B cell (primary cell): ENCODE data around the gene RCAN1. TPM values are rescaled to one million over a fixed set of nuclear protein-coding genes. Genes with fewer than 3 reads are reported as not detected.

Experiments
- ATAC-seq: fragments of 200-7000 bp; cut with Tn5 transposase; one replicate; pipeline ENCODE4 v1.10.0; 2021; ENCODE audit warnings: low read depth, mild to moderate bottlenecking, moderate number of reproducible peaks, moderate library complexity
- CTCF ChIA-PET: fragments of 350-600 bp; sonication (Branson Sonifier 250); formaldehyde crosslinking; loops from one replicate; lab custom pipeline; 2021; ENCODE audit warnings: antibody characterized with exemption, inconsistent platforms; lab: Charles Lee
- POLR2A ChIA-PET: fragments of 350-600 bp; sonication (Branson Sonifier 250); formaldehyde crosslinking; loops from one replicate; lab custom pipeline; 2021; ENCODE audit warnings: antibody characterized with exemption; lab: Charles Lee
- DNase-seq: peaks from one replicate; pipeline ENCODE4 v3.0.0; 2013
- H2AFZ ChIP-seq: 2 replicates; pipeline ENCODE4 v1.6.1; 2012; ENCODE audit warnings: mild to moderate bottlenecking, low read depth, low read length; ENCODE audit not compliant: insufficient read depth, poor library complexity, severe bottlenecking
- H3K27ac ChIP-seq, 2 donors: 1 replicate in 1 of 2; 2 replicates in 1 of 2; pipeline ENCODE4 v1.5.1; 2012 to 2013; ENCODE audit warnings: low read length in 2 of 2, mild to moderate bottlenecking in 2 of 2, moderate library complexity in 1 of 2
- H3K27me3 ChIP-seq, 4 experiments: fragments of 200-600 bp in 1 of 4; sonication (generic) in 1 of 4; replicated peaks in 1 of 4; 1 replicate in 2 of 4; 2 replicates in 2 of 4; pipeline versions ENCODE4 v1.6.1 to v1.7.0; 2013 to 2016; ENCODE audit warnings: low read length in 3 of 4, mild to moderate bottlenecking in 2 of 4, mixed read lengths in 1 of 4, moderate library complexity in 1 of 4; ENCODE audit not compliant: insufficient read depth in 4 of 4, control insufficient read depth in 3 of 4; ENCODE audit errors: control extremely low read depth in 1 of 4
- H3K36me3 ChIP-seq, 2 experiments: replicated peaks in 1 of 2; 1 replicate in 1 of 2; 2 replicates in 1 of 2; pipeline versions ENCODE4 v1.6.1 to v1.7.1; 2013; ENCODE audit warnings: low read length in 1 of 2; ENCODE audit not compliant: insufficient read depth in 2 of 2, control insufficient read depth in 1 of 2; ENCODE audit errors: control extremely low read depth in 1 of 2, extremely low read depth in 1 of 2
- H3K4me1 ChIP-seq, 2 donors: fragments of 200-600 bp in 1 of 2; sonication (generic) in 1 of 2; 1 replicate in 1 of 2; 2 replicates in 1 of 2; pipeline versions ENCODE4 v1.5.1 to v1.6.1; 2013 to 2017; ENCODE audit warnings: low read length in 2 of 2; ENCODE audit not compliant: control insufficient read depth in 2 of 2, insufficient read depth in 2 of 2
- H3K4me2 ChIP-seq: replicated peaks from 2 replicates; pipeline ENCODE3; 2012; ENCODE audit warnings: mild to moderate bottlenecking, low read depth, low read length; ENCODE audit not compliant: poor library complexity, severe bottlenecking
- H3K4me3 ChIP-seq, 5 experiments: fragments of 200-600 bp in 1 of 5; sonication (generic) in 1 of 5; 1 replicate in 3 of 5; 2 replicates in 2 of 5; pipeline versions ENCODE4 v1.5.1 to v1.7.0; 2011 to 2016; ENCODE audit warnings: low read length in 4 of 5, mild to moderate bottlenecking in 4 of 5, low read depth in 2 of 5, control low read depth in 1 of 5, moderate library complexity in 1 of 5; ENCODE audit not compliant: insufficient read depth in 1 of 5; ENCODE audit errors: control extremely low read depth in 1 of 5, extremely low read depth in 1 of 5
- H3K79me2 ChIP-seq: fragments of 200-600 bp; sonication (generic); one replicate; pipeline ENCODE4 v1.6.0; 2016; ENCODE audit warnings: low read length; ENCODE audit not compliant: control insufficient read depth, insufficient read depth
- H3K9ac ChIP-seq: fragments of 200-600 bp; sonication (generic); 2 replicates; pipeline ENCODE4 v1.6.1; 2017; ENCODE audit warnings: mild to moderate bottlenecking, low read length, moderate library complexity
- H3K9me3 ChIP-seq, 3 donors: one replicate each; pipeline versions ENCODE4 v1.6.1 to v1.7.1; 2013; ENCODE audit warnings: low read length in 2 of 3; ENCODE audit not compliant: control insufficient read depth in 2 of 3, insufficient read depth in 1 of 3; ENCODE audit errors: control extremely low read depth in 1 of 3
- H4K20me1 ChIP-seq: 2 replicates; pipeline ENCODE4 v1.6.0; 2012; ENCODE audit warnings: mild to moderate bottlenecking, low read length; ENCODE audit not compliant: insufficient read depth, control insufficient read depth, poor library complexity, severe bottlenecking
- H3K27ac Mint-ChIP-seq: one replicate; pipeline ENCODE4 v1.8.0; 2021; ENCODE audit warnings: mixed read lengths
- H3K27me3 Mint-ChIP-seq: one replicate; pipeline ENCODE4 v1.8.0; 2021; ENCODE audit warnings: mixed read lengths
- H3K4me1 Mint-ChIP-seq: one replicate; pipeline ENCODE4 v1.8.0; 2021; ENCODE audit warnings: mixed read lengths
- H3K4me3 Mint-ChIP-seq: one replicate; pipeline ENCODE4 v1.8.0; 2021; ENCODE audit warnings: mixed read lengths
- H3K9me3 Mint-ChIP-seq: one replicate; pipeline ENCODE4 v1.8.0; 2022; ENCODE audit warnings: mixed read lengths; ENCODE audit not compliant: insufficient read depth
- EZH2 ChIP-seq: IDR thresholded peaks from 2 replicates; pipeline ENCODE4 v1.6.1; 2012; ENCODE audit warnings: borderline replicate concordance, low read depth, mild to moderate bottlenecking, moderate library complexity, low read length; ENCODE audit not compliant: insufficient read depth, poor library complexity, severe bottlenecking
- WGBS: methylation state at CpG from one replicate; pipeline ENCODE4 v1.1.5; 2013; ENCODE audit warnings: missing lambda C conversion rate; ENCODE audit not compliant: insufficient coverage; 5-methylcytosine and 5-hydroxymethylcytosine counted together
- intact Hi-C: fragments of 100-400 bp; cut with micrococcal nuclease; formaldehyde crosslinking; loops from one replicate; pipeline ENCODE4 v1.10.0; 2022
- polyA plus RNA-seq: library from polyadenylated mRNA; depleted of rRNA; stranded (reverse); fragments of >200 nt; gene quantifications from 2 replicates; pipeline ENCODE4 v1.2.3, GENCODE V29; 2012
- total RNA-seq, 2 donors: library from RNA; stranded (reverse); fragments of 120-200 nt in 1 of 2; gene quantifications; 1 replicate in 1 of 2; 2 replicates in 1 of 2; pipeline versions ENCODE4 v1.2.3 to v1.2.4, GENCODE V29; 2013 to 2022
- TF ChIP-seq, protein P1 (sequence below): fragments of 200-600 bp; IDR thresholded peaks from one replicate; pipeline ENCODE4 v1.8.0; 2022; ENCODE audit warnings: antibody characterized with exemption, mild to moderate bottlenecking

Gene RCAN1
- total and polyA plus RNA-seq, 2 donors (not counting 1 experiment from before 2014, with no cell fraction given): 0.97 to 4.4 TPM

DNA sequence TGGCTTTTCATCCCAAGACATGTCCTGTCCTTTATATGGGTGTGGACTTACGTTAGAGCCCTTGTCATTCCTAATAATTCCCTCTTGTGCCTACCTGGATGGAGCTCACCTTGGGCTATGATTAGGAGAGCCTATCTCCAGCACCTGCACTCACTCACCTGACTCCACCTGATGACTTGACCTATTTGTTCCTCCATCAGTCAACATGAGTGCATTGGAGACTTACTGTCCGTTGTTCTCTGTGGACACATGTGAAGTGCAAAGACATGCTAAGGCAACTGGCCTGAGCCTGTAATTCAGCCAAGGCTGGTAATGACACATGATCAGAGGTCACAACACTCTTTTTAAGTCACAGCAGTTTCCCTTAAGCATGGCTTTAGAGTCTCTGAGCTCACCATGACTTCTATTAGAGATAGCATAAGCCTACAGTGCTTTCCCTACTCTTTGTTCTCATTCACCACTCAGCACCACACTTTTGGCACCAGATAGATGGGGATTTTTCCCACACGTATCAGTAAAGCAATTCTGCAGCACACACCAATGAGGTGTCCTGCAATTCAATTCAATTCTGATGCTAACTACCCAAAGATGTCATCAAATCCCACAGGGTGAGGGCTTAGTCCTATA, 112.3 kb downstream of the RCAN1 start:
- Mint-ChIP-seq H3K4me3 (no peak overlapping the region), H3K27ac (no peak overlapping the region), H3K27me3 (peaks cover 36% of the 10 kb centered on the region), H3K4me1 (no peaks in the 10 kb centered on the region), H3K9me3 (peaks cover 12% of the 10 kb centered on the region)
- Histone ChIP-seq H3K4me2 (no peak overlapping the region), H3K79me2 (no peaks in the 10 kb centered on the region), H3K27me3 (peaks cover 0 to 14% (median 0%) of the 10 kb centered on the region in 4 experiments), H3K9ac (no peak overlapping the region), H3K4me3 (no peak overlapping the region), H2AFZ (no peak overlapping the region), H3K27ac (no peak overlapping the region), H3K4me1 (no peaks in the 10 kb centered on the region), H3K9me3 (peaks cover 0 to 12% (median 7%) of the 10 kb centered on the region in 3 donors), H3K36me3 (no peaks in the 10 kb centered on the region), H4K20me1 (no peaks in the 10 kb centered on the region)
- ATAC-seq: no peak
- ChIA-PET POLR2A (no interaction called here), CTCF (no interaction called here)
- intact Hi-C loops: no loop called here
- 81% methylated on average over 2 of the region's 3 CpGs for WGBS
- no peak for TF ChIP-seq EZH2
- TF ChIP-seq, protein P1, sequence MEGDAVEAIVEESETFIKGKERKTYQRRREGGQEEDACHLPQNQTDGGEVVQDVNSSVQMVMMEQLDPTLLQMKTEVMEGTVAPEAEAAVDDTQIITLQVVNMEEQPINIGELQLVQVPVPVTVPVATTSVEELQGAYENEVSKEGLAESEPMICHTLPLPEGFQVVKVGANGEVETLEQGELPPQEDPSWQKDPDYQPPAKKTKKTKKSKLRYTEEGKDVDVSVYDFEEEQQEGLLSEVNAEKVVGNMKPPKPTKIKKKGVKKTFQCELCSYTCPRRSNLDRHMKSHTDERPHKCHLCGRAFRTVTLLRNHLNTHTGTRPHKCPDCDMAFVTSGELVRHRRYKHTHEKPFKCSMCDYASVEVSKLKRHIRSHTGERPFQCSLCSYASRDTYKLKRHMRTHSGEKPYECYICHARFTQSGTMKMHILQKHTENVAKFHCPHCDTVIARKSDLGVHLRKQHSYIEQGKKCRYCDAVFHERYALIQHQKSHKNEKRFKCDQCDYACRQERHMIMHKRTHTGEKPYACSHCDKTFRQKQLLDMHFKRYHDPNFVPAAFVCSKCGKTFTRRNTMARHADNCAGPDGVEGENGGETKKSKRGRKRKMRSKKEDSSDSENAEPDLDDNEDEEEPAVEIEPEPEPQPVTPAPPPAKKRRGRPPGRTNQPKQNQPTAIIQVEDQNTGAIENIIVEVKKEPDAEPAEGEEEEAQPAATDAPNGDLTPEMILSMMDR: no peak
- DNase-seq: no peak

DNA sequence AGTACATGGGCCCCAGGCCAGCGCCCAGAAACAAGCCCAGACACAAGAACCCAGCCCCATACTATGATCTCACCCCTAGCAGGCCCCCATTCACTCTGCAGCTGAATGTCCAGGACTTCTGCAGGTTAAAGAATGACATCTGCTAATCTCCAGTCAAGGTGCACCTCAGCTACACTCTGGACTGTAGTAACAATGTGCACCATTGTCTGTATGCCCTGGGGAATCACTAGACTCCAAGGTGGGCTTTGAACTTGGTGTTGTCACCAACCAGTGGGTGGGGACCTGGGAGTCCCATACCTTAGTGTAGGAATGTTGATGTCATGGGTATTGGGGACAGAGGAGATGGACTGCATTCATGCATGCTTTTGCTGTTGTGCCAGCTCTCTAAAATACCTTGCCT, 113.2 kb downstream of the RCAN1 start:
- no peak overlapping the region for H3K27ac Mint-ChIP-seq
- ATAC-seq: no peak

More for the DNA sequence above, 113.2 kb downstream of the RCAN1 start:
- ChIA-PET POLR2A (no interaction called here), CTCF (no interaction called here)
- H2AFZ ChIP-seq: no peak overlapping the region
- intact Hi-C loops: no loop called here
- no peak for DNase-seq
- no peaks in the 10 kb centered on the region for H3K79me2 ChIP-seq
- Mint-ChIP-seq H3K9me3 (peaks cover 19% of the 10 kb centered on the region), H3K4me1 (no peaks in the 10 kb centered on the region), H3K4me3 (no peak overlapping the region), H3K27me3 (peaks cover 41% of the 10 kb centered on the region)
- no peak overlapping the region for H3K4me2 ChIP-seq
- peaks cover 0 to 12% (median 11%) of the 10 kb centered on the region in 3 donors for H3K9me3 ChIP-seq
- no peak overlapping the region for H3K27ac ChIP-seq
- H3K4me1 ChIP-seq: no peaks in the 10 kb centered on the region
- H3K9ac ChIP-seq: no peak overlapping the region
- no peak for TF ChIP-seq EZH2
- TF ChIP-seq, protein P1: no peak
- H3K4me3 ChIP-seq: no peak overlapping the region
- no peaks in the 10 kb centered on the region for H3K36me3 ChIP-seq
- H3K27me3 ChIP-seq: peaks cover 0 to 14% (median 0%) of the 10 kb centered on the region in 4 experiments
- WGBS: 14% methylated on average over 1 of the region's 1 CpG
- no peaks in the 10 kb centered on the region for H4K20me1 ChIP-seq
